Measurements from ENCODE around the gene MED20. TPM values are rescaled to one million over a fixed set of nuclear protein-coding genes. Genes with fewer than 3 reads are reported as not detected.

MED20 gene
- total and polyA plus RNA-seq, 2 of the 8 experiments (the other 6 are each of a cell fraction or from before 2014, with no cell fraction given): 38.7 to 51.8 TPM

GRCh38 chr6:41920921-41921711 lies at the start of gene MED20, which contains the start of gene BYSL (continued):
- TF ChIP-seq SIX5 (IDR thresholded peaks at IDR 0.05; ENCODE audit: low read depth, low read length): no peak
- TF ChIP-seq RNF2 (IDR thresholded peaks at IDR 0.05; ENCODE audit: borderline replicate concordance, low read depth, low read length, missing control alignments, poor library complexity, severe bottlenecking): no peak
- peak; percentile 99 for TF ChIP-seq KDM4A (IDR thresholded peaks at IDR 0.05; ENCODE audit: low read depth, low read length, severe bottlenecking)
- peak; percentile 94 for TF ChIP-seq ATF2 (IDR thresholded peaks at IDR 0.05; ENCODE audit: low read length)
- TF ChIP-seq SP4 (IDR thresholded peaks at IDR 0.05; ENCODE audit: low read length): peak; percentile 95
- no peak for TF ChIP-seq HDAC6 (IDR thresholded peaks at IDR 0.05; ENCODE audit: low read depth, low read length)
- peak; percentile 98 for TF ChIP-seq CREB1 (IDR thresholded peaks at IDR 0.05)
- peak; percentile 78 for TF ChIP-seq SRF (IDR thresholded peaks at IDR 0.05; ENCODE audit: low read depth, low read length)
- TF ChIP-seq RAD21 (IDR thresholded peaks at IDR 0.05 in 1 of 2, conservative IDR thresholded peaks at IDR 0.05 in 1 of 2; ENCODE audit: low read depth in 2 of 2, low read length in 2 of 2): peak; percentile 4 to 33; a peak in 3 of 4 replicates
- no peak for TF ChIP-seq RXRA (IDR thresholded peaks at IDR 0.05; ENCODE audit: insufficient read depth, low read depth, low read length)
- TF ChIP-seq ATF3 (IDR thresholded peaks at IDR 0.05; ENCODE audit: insufficient read depth, low read depth, low read length): peak; percentile 73
- peak; percentile 57; the same call in 1 of the 2 replicates for TF ChIP-seq EGR1 (IDR thresholded peaks at IDR 0.05; ENCODE audit: borderline replicate concordance, low read depth, low read length)
- TF ChIP-seq CBX5 (IDR thresholded peaks at IDR 0.05; ENCODE audit: low read depth, low read length): no peak
- peak; percentile 78 to 88 (median 83) for TF ChIP-seq CTCF (IDR thresholded peaks at IDR 0.05; ENCODE audit: control extremely low read depth in 1 of 3, insufficient read depth in 1 of 3, low read depth in 1 of 3, low read length in 3 of 3)
- peak; percentile 89 for TF ChIP-seq TAF1 (IDR thresholded peaks at IDR 0.05; ENCODE audit: low read depth, low read length)
